HEK293T (cell line): ENCODE measurements around the gene TACC2.

Experiments
- BHLHE40 ChIP-seq: fragments of 450-650 bp; IDR thresholded peaks from 2 replicates; pipeline ENCODE4 v1.6.1; 2016; ENCODE audit warnings: mild to moderate bottlenecking, moderate library complexity, borderline replicate concordance
- ELF4 ChIP-seq: fragments of 450-650 bp; IDR thresholded peaks from 2 replicates; pipeline ENCODE4 v1.6.1; 2017; ENCODE audit warnings: antibody characterized with exemption
- FOXM1 ChIP-seq: fragments of 450-650 bp; IDR thresholded peaks from 2 replicates; pipeline ENCODE4 v1.6.1; 2017; ENCODE audit warnings: mild to moderate bottlenecking, borderline replicate concordance
- NFRKB ChIP-seq: fragments of 450-650 bp; IDR thresholded peaks from 2 replicates; pipeline ENCODE4 v1.6.1; 2016; ENCODE audit warnings: mild to moderate bottlenecking, moderate library complexity
- SP1 ChIP-seq: fragments of 450-650 bp; IDR thresholded peaks from 2 replicates; pipeline ENCODE4 v1.6.1; 2017
- SUZ12 ChIP-seq: fragments of 450-650 bp; IDR thresholded peaks from 2 replicates; pipeline ENCODE4 v1.6.1; 2016; ENCODE audit warnings: mild to moderate bottlenecking
- TARDBP ChIP-seq: fragments of 450-650 bp; IDR thresholded peaks from 2 replicates; pipeline ENCODE4 v1.6.1; 2016
- ZNF384 ChIP-seq: fragments of 450-650 bp; IDR thresholded peaks from 2 replicates; pipeline ENCODE4 v1.6.1; 2016

DNA sequence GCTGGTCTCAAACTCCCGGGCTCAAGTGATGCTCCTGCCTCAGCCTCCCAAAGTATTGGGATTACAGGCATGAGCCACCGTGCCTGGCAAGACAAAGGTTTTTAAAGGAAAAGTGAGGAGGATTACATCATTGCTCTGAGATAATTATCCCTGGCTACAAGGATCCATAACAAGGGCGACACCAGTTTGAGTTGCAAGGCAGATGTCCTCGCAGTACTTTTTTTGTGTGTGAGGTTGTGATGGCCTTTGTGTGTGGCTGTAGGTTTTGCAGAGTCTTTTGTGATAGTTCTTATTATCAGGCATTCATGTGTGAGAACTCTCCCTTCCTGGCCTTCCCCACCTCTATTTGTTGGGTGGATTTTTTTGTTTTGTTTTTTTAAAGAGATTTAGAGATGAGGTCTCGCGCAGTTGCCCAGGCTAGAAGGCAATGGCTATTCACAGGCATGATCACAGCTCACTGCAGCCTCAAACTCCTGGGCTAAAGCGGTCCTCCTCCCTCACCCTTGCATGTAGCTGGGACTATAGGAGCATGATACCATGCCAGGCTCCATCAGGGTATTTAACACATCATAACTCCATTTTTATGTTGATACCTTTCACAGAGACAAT lies 292.2 kb downstream of the TACC2 start:
- TF ChIP-seq ZNF384: no peak
- TF ChIP-seq BHLHE40: no peak
- TF ChIP-seq ELF4: no peak
- no peak for TF ChIP-seq TARDBP
- no peak for TF ChIP-seq FOXM1
- no peak for TF ChIP-seq SP1
- no peak for TF ChIP-seq SUZ12
- TF ChIP-seq NFRKB: no peak
